ENCODE results near the gene TM4SF5. TPM values are rescaled to one million over a fixed set of nuclear protein-coding genes. Genes with fewer than 3 reads are reported as not detected.
A peak's percentile ranks its signal among the peaks of the same experiment; 100 is the strongest.

The TM4SF5 gene
- total and polyA plus RNA-seq, 10 of the 15 experiments (the other 5 are each of a cell fraction or from before 2014, with no cell fraction given), result 0.40 TPM; not detected in 9

- TF ChIP-seq ZBTB40 (IDR thresholded peaks at IDR 0.05; ENCODE audit: borderline replicate concordance) (no peak), TAF1 (IDR thresholded peaks at IDR 0.05; ENCODE audit: borderline replicate concordance, low read depth, low read length) (peak; percentile 22; the same call in 1 of the 2 replicates), RELB (IDR thresholded peaks at IDR 0.05; ENCODE audit: low read depth) (no peak), RUNX3 (IDR thresholded peaks at IDR 0.05; ENCODE audit: low read length) (no peak), KAT2A (conservative IDR thresholded peaks at IDR 0.05; ENCODE audit: control insufficient read depth, low read depth, low read length) (no peak), E2F4 (IDR thresholded peaks at IDR 0.05; ENCODE audit: low read depth, low read length) (no peak), SKIL (IDR thresholded peaks at IDR 0.05; ENCODE audit: low read depth, poor library complexity, severe bottlenecking) (no peak), CHD4 (IDR thresholded peaks at IDR 0.05) (no peak), USF1 (IDR thresholded peaks at IDR 0.05; ENCODE audit: borderline replicate concordance, extremely low read length, insufficient read depth, low read depth, low read length) (no peak), RCOR1 (conservative IDR thresholded peaks at IDR 0.05; ENCODE audit: low read depth, low read length) (no peak), SIX5 (IDR thresholded peaks at IDR 0.05; ENCODE audit: low read depth, low read length, severe bottlenecking) (no peak), NR2F1 (conservative IDR thresholded peaks at IDR 0.05) (peak; percentile 92), NFIC (IDR thresholded peaks at IDR 0.05; ENCODE audit: low read depth, low read length) (no peak), RFX5 (IDR thresholded peaks at IDR 0.05; ENCODE audit: low read depth, low read length) (no peak), MTA2 (IDR thresholded peaks at IDR 0.05; ENCODE audit: low read depth) (no peak), ATF3 (IDR thresholded peaks at IDR 0.05; ENCODE audit: borderline replicate concordance, extremely low read depth, low read depth, low read length) (peak; percentile 14; the same call in 1 of the 2 replicates), USF2 (IDR thresholded peaks at IDR 0.05; ENCODE audit: borderline replicate concordance, low read depth, low read length) (no peak)
Observed at GRCh38 chr17:4789951-4790704, 18.4 kb downstream of the TM4SF5 start (continued).

Measured in GM12878 (cell line).